GM18520 (cell line): ENCODE data around the gene ZNF689.
"Not testable (repeated sequence)": the region's sequence is repeated elsewhere in the genome, so short reads cannot be mapped to it uniquely, and the experiment has no call there.

Experiments
- ATAC-seq: cut with Tn5 transposase; IDR thresholded peaks from one replicate; pipeline ENCODE4 v1.9.1; 2021; ENCODE audit not compliant: unreplicated experiment

Gene ZNF689

GRCh38 chr16:30637139-30637538, 26.9 kb upstream of the ZNF689 start:
- ATAC-seq: not testable (repeated sequence)

- no peak for ATAC-seq
Observed at GRCh38 chr16:30636599-30636998, 26.4 kb upstream of the ZNF689 start.

GRCh38 chr16:30633526-30633925, 23.3 kb upstream of the ZNF689 start:
- no peak for ATAC-seq

GRCh38 chr16:30632454-30632853, 22.3 kb upstream of the ZNF689 start:
- ATAC-seq: not testable (repeated sequence)

- ATAC-seq: no peak
Observed at GRCh38 chr16:30628628-30629540, 18.7 kb upstream of the ZNF689 start.

GRCh38 chr16:30626236-30626635, 16.0 kb upstream of the ZNF689 start:
- no peak for ATAC-seq

- ATAC-seq: no peak
Observed at GRCh38 chr16:30623536-30624283, 13.5 kb upstream of the ZNF689 start.

GRCh38 chr16:30622455-30623032, 12.4 kb upstream of the ZNF689 start:
- no peak for ATAC-seq

- ATAC-seq: no peak
Observed at GRCh38 chr16:30621765-30622164, 11.6 kb upstream of the ZNF689 start.

GRCh38 chr16:30620169-30620568, 10.0 kb upstream of the ZNF689 start:
- ATAC-seq: no peak

- ATAC-seq: no peak
Observed at GRCh38 chr16:30619638-30620037, 9.4 kb upstream of the ZNF689 start.

GRCh38 chr16:30619202-30619601, 9.0 kb upstream of the ZNF689 start:
- ATAC-seq: no peak

GRCh38 chr16:30615358-30616091, 5.3 kb upstream of the ZNF689 start:
- no peak for ATAC-seq

GRCh38 chr16:30609002-30609925, 925 bp downstream of the ZNF689 start:
- ATAC-seq: peak; percentile 21

GRCh38 chr16:30606004-30606403, 4.2 kb downstream of the ZNF689 start:
- ATAC-seq: no peak

GRCh38 chr16:30605158-30605557, 5.0 kb downstream of the ZNF689 start:
- no peak for ATAC-seq

GRCh38 chr16:30604316-30604947, 5.8 kb downstream of the ZNF689 start:
- no peak for ATAC-seq

GRCh38 chr16:30603945-30604315, 6.3 kb downstream of the ZNF689 start:
- no peak for ATAC-seq

GRCh38 chr16:30602616-30603277, 7.4 kb downstream of the ZNF689 start:
- no peak for ATAC-seq
